ENCODE measurements around the gene MYLK2.

MYLK2 gene

GRCh38 chr20:31817461-31817860 lies 1.7 kb upstream of the MYLK2 start:
- Histone ChIP-seq H3K4me2 (ENCODE audit: low read depth, low read length, poor library complexity, severe bottlenecking) (no peak overlapping the region), H3K36me3 (ENCODE audit: insufficient read depth, low read length) (no peaks in the 10 kb centered on the region), H3K4me1 (ENCODE audit: insufficient read depth, low read length, poor library complexity, severe bottlenecking) (peaks cover 10% of the 10 kb centered on the region)

GRCh38 chr20:31818376-31818908 lies 714 bp upstream of the MYLK2 start:
- Histone ChIP-seq H3K9me2 (replicated peaks; ENCODE audit: low read depth, low read length) (no peaks in the 10 kb centered on the region), H3K79me2 (ENCODE audit: insufficient read depth, low read length) (peaks cover 3% of the 10 kb centered on the region; the same call in 1 of the 2 replicates), H3K9ac (ENCODE audit: low read depth, low read length, poor library complexity, severe bottlenecking) (no peak overlapping the region), H3K4me3 (ENCODE audit: low read length, poor library complexity, severe bottlenecking) (no peak overlapping the region), H3K4me2 (ENCODE audit: low read depth, low read length, poor library complexity, severe bottlenecking) (no peak overlapping the region), H3K4me1 (ENCODE audit: insufficient read depth, low read length, poor library complexity, severe bottlenecking) (peaks cover 16% of the 10 kb centered on the region), H4K20me1 (ENCODE audit: insufficient read depth, low read length, poor library complexity, severe bottlenecking) (no peaks in the 10 kb centered on the region), H3K27me3 (ENCODE audit: insufficient read depth, low read length, poor library complexity, severe bottlenecking) (no peaks in the 10 kb centered on the region), H3K9me3 (ENCODE audit: insufficient read depth, low read depth, low read length) (no peaks in the 10 kb centered on the region), H2AFZ (ENCODE audit: low read length) (no peak overlapping the region), H3F3A (ENCODE audit: low read depth) (no peaks in the 10 kb centered on the region), H3K36me3 (ENCODE audit: insufficient read depth, low read length) (no peaks in the 10 kb centered on the region)
- TF ChIP-seq EZH2phosphoT487 (IDR thresholded peaks at IDR 0.05; ENCODE audit: borderline replicate concordance) = no peak
- TF ChIP-seq CTCF (conservative IDR thresholded peaks at IDR 0.05; ENCODE audit: low read length) = no peak

More at GRCh38 chr20:31817461-31817860, 1.7 kb upstream of the MYLK2 start:
- Histone ChIP-seq H3K4me3 (ENCODE audit: low read length, poor library complexity, severe bottlenecking) (no peak overlapping the region), H3K79me2 (ENCODE audit: insufficient read depth, low read length) (no peaks in the 10 kb centered on the region), H2AFZ (ENCODE audit: low read length) (no peak overlapping the region), H3K9me3 (ENCODE audit: insufficient read depth, low read depth, low read length) (no peaks in the 10 kb centered on the region), H3K27me3 (ENCODE audit: insufficient read depth, low read length, poor library complexity, severe bottlenecking) (no peaks in the 10 kb centered on the region), H4K20me1 (ENCODE audit: insufficient read depth, low read length, poor library complexity, severe bottlenecking) (no peaks in the 10 kb centered on the region), H3K9me2 (replicated peaks; ENCODE audit: low read depth, low read length) (no peaks in the 10 kb centered on the region), H3F3A (ENCODE audit: low read depth) (no peaks in the 10 kb centered on the region), H3K9ac (ENCODE audit: low read depth, low read length, poor library complexity, severe bottlenecking) (no peak overlapping the region)
- TF ChIP-seq EZH2phosphoT487 (IDR thresholded peaks at IDR 0.05; ENCODE audit: borderline replicate concordance) (no peak), CTCF (conservative IDR thresholded peaks at IDR 0.05; ENCODE audit: low read length) (no peak)

GRCh38 chr20:31820228-31820627 lies 1.1 kb downstream of the MYLK2 start:
- peaks cover 20% of the 10 kb centered on the region for H3K79me2 ChIP-seq (ENCODE audit: insufficient read depth, low read length)
- no peaks in the 10 kb centered on the region for H3K36me3 ChIP-seq (ENCODE audit: insufficient read depth, low read length)
- TF ChIP-seq CTCF (conservative IDR thresholded peaks at IDR 0.05; ENCODE audit: low read length) (no peak), EZH2phosphoT487 (IDR thresholded peaks at IDR 0.05; ENCODE audit: borderline replicate concordance) (no peak)
- H3K9me3 ChIP-seq (ENCODE audit: insufficient read depth, low read depth, low read length) = no peaks in the 10 kb centered on the region
- no peak overlapping the region for H3K4me3 ChIP-seq (ENCODE audit: low read length, poor library complexity, severe bottlenecking)
- H3F3A ChIP-seq (ENCODE audit: low read depth) = no peaks in the 10 kb centered on the region
- no peak overlapping the region for H2AFZ ChIP-seq (ENCODE audit: low read length)
- no peaks in the 10 kb centered on the region for H3K9me2 ChIP-seq (replicated peaks; ENCODE audit: low read depth, low read length)
- no peaks in the 10 kb centered on the region for H4K20me1 ChIP-seq (ENCODE audit: insufficient read depth, low read length, poor library complexity, severe bottlenecking)
- H3K9ac ChIP-seq (ENCODE audit: low read depth, low read length, poor library complexity, severe bottlenecking) = no peak overlapping the region
- H3K27me3 ChIP-seq (ENCODE audit: insufficient read depth, low read length, poor library complexity, severe bottlenecking) = no peaks in the 10 kb centered on the region
- peaks cover 32% of the 10 kb centered on the region for H3K4me1 ChIP-seq (ENCODE audit: insufficient read depth, low read length, poor library complexity, severe bottlenecking)
- no peak overlapping the region for H3K4me2 ChIP-seq (ENCODE audit: low read depth, low read length, poor library complexity, severe bottlenecking)
